ENCODE measurements around the gene XRCC4. TPM values are rescaled to one million over a fixed set of nuclear protein-coding genes. Genes with fewer than 3 reads are reported as not detected.

XRCC4 gene
- total and polyA plus RNA-seq, 9 of the 15 experiments (the other 6 are each of a cell fraction or from before 2014, with no cell fraction given) = 13.6 to 61.6 (median 22.4) TPM

- Histone ChIP-seq H3K9me3 (replicated peaks; ENCODE audit: control insufficient read depth, insufficient read depth, low read depth, low read length) (no peaks in the 10 kb centered on the region), H3K9ac (ENCODE audit: insufficient read depth in 1 of 2, low read depth in 2 of 2, low read length in 2 of 2) (no peak overlapping the region), H3K27me3 (ENCODE audit: control insufficient read depth in 2 of 2, insufficient read depth in 2 of 2, low read length in 2 of 2) (no peaks in the 10 kb centered on the region), H3K4me3 (no peak overlapping the region), H3K9me1 (ENCODE audit: control insufficient read depth, insufficient read depth, low read length) (no peaks in the 10 kb centered on the region), H2AFZ (ENCODE audit: low read depth, low read length) (no peak overlapping the region), H4K20me1 (replicated peaks; ENCODE audit: control insufficient read depth, insufficient read depth, low read length) (no peaks in the 10 kb centered on the region), H3K4me1 (replicated peaks in 1 of 2; ENCODE audit: control insufficient read depth in 2 of 2, insufficient read depth in 2 of 2, low read length in 2 of 2) (no peaks in the 10 kb centered on the region), H3K36me3 (ENCODE audit: control insufficient read depth, insufficient read depth, low read length) (no peaks in the 10 kb centered on the region), H3K27ac (ENCODE audit: extremely low read depth, low read depth, low read length) (no peak overlapping the region), H3K4me2 (ENCODE audit: insufficient read depth, low read length) (no peak overlapping the region), H3K79me2 (ENCODE audit: control insufficient read depth, insufficient read depth, low read length) (no peaks in the 10 kb centered on the region)
- POLR2A ChIA-PET = no interaction called here
- DNase-seq (ENCODE audit: extremely low read depth in 1 of 4, low spot score in 3 of 4) (no peak), ATAC-seq (no peak), FAIRE-seq (no peak)
- intact Hi-C loops (cut with micrococcal nuclease) (no loop called here), in situ Hi-C loops (cut with MboI) (no loop called here)
- TF ChIP-seq HNRNPK (IDR thresholded peaks at IDR 0.05; ENCODE audit: low read depth, low read length, poor library complexity, severe bottlenecking) (no peak), SMARCA4 (IDR thresholded peaks at IDR 0.05) (no peak), ZBTB5 (IDR thresholded peaks at IDR 0.05) (no peak), U2AF1 (optimal IDR thresholded peaks at IDR 0.05; ENCODE audit: low read depth, low read length) (no peak), FOXK1 (CRISPR knock-in tag; IDR thresholded peaks at IDR 0.05; ENCODE audit: borderline replicate concordance) (no peak), MIER1 (IDR thresholded peaks at IDR 0.05; ENCODE audit: low read depth) (no peak), SRSF3 (IDR thresholded peaks at IDR 0.05; ENCODE audit: insufficient read depth, low read length) (no peak), ATF3 (IDR thresholded peaks at IDR 0.05) (no peak), ATF3 (CRISPR knock-in tag; conservative IDR thresholded peaks at IDR 0.05) (no peak), NRF1 (conservative IDR thresholded peaks at IDR 0.05 in 1 of 2, IDR thresholded peaks at IDR 0.05 in 1 of 2) (no peak), PHB (CRISPR knock-in tag; IDR thresholded peaks at IDR 0.05) (no peak), SNIP1 (IDR thresholded peaks at IDR 0.05; ENCODE audit: low read depth) (no peak), SETDB1 (IDR thresholded peaks at IDR 0.05; ENCODE audit: low read length) (no peak)
- TF ChIP-seq, protein P1, sequence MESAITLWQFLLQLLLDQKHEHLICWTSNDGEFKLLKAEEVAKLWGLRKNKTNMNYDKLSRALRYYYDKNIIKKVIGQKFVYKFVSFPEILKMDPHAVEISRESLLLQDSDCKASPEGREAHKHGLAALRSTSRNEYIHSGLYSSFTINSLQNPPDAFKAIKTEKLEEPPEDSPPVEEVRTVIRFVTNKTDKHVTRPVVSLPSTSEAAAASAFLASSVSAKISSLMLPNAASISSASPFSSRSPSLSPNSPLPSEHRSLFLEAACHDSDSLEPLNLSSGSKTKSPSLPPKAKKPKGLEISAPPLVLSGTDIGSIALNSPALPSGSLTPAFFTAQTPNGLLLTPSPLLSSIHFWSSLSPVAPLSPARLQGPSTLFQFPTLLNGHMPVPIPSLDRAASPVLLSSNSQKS (CRISPR knock-in tag; IDR thresholded peaks at IDR 0.05) = no peak
- no TSS peak for BruUV-seq (replicated peaks)
- CTCF ChIA-PET (ENCODE audit: low intra/inter-chr PET ratio) = no interaction called here
Measured at GRCh38 chr5:83321483-83322055, 244.2 kb downstream of the XRCC4 start.
